Measurements from ENCODE around the gene DOCK7. TPM values are rescaled to one million over a fixed set of nuclear protein-coding genes. Genes with fewer than 3 reads are reported as not detected.
"Not testable (repeated sequence)": the region's sequence is repeated elsewhere in the genome, so short reads cannot be mapped to it uniquely, and the experiment has no call there.

DOCK7 gene
- total RNA-seq, 1 donor from 2014 or later: 13.4 TPM

DNA sequence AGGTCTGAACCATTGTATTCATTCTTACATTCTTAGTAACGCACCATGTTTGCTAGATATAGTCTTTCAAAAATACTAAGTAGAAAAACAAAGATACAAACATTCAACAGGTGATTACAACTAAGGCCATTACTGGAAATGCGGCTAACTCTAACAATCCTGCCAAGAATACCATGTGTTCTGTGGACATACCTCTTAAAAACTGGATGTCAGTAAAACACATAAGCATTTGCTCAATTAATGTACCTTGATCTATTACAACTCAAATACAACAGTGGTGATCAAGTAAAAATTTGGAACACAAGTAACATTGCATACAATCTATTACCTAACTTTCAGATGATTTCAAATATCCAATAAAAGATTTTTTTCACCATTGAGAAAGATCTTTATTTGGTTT lies 75.4 kb downstream of the DOCK7 start:
- ATAC-seq (ENCODE audit: low read depth) (no peak), DNase-seq (no peak)
- no peak overlapping the region for H3K4me3 Mint-ChIP-seq
- peaks cover 2% of the 10 kb centered on the region for H3K36me3 Mint-ChIP-seq (ENCODE audit: low read depth)
- TF ChIP-seq, protein P1, sequence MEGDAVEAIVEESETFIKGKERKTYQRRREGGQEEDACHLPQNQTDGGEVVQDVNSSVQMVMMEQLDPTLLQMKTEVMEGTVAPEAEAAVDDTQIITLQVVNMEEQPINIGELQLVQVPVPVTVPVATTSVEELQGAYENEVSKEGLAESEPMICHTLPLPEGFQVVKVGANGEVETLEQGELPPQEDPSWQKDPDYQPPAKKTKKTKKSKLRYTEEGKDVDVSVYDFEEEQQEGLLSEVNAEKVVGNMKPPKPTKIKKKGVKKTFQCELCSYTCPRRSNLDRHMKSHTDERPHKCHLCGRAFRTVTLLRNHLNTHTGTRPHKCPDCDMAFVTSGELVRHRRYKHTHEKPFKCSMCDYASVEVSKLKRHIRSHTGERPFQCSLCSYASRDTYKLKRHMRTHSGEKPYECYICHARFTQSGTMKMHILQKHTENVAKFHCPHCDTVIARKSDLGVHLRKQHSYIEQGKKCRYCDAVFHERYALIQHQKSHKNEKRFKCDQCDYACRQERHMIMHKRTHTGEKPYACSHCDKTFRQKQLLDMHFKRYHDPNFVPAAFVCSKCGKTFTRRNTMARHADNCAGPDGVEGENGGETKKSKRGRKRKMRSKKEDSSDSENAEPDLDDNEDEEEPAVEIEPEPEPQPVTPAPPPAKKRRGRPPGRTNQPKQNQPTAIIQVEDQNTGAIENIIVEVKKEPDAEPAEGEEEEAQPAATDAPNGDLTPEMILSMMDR (IDR thresholded peaks at IDR 0.05): no peak
- no peaks in the 10 kb centered on the region for H3K9me3 Mint-ChIP-seq
- peaks cover 20% of the 10 kb centered on the region for H3K4me1 Mint-ChIP-seq
- CTCF ChIA-PET: interaction anchor here (0.9 to 1.3 kb wide), 2 partner anchors 20 to 134 kb away, joined by 3 to 4 read pairs; no protein-coding TSS in a partner anchor
- POLR2A ChIA-PET: interaction anchor here (1.1 kb wide), 1 partner anchor 177 kb away, joined by 3 read pairs; no protein-coding TSS in a partner anchor
- no peaks in the 10 kb centered on the region for H3K27me3 Mint-ChIP-seq
- intact Hi-C loops (cut with micrococcal nuclease): loop anchor here (5.0 kb wide), 2 partner anchors 75 to 175 kb away; partner anchors contain the start of genes DOCK7 and USP1
- H3K27ac Mint-ChIP-seq: no peak overlapping the region

DNA sequence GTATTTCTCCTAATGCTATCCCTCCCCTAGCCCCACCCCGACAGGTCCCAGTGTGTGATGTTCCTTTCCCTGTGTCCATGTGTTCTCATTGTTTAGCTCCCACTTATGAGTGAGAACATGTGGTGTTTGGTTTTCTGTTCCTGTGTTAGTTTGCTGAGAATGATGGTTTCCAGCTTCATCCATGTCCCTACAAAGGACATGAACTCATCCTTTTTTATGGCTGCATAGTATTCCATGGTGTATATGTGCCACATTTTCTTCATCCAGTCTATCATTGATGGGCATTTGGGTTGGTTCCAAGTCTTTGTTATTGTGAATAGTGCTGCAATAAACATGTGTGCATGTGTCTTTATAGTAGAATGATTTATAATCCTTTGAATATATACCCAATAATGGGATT lies 77.6 kb downstream of the DOCK7 start:
- H3K4me3 Mint-ChIP-seq; H3K9me3 Mint-ChIP-seq; H3K27me3 Mint-ChIP-seq; H3K36me3 Mint-ChIP-seq (ENCODE audit: low read depth); ATAC-seq (ENCODE audit: low read depth); CTCF ChIA-PET; H3K27ac Mint-ChIP-seq; DNase-seq: not testable (repeated sequence)
- H3K4me1 Mint-ChIP-seq: peaks cover 20% of the 10 kb centered on the region
- intact Hi-C loops (cut with micrococcal nuclease): loop anchor here (5.0 kb wide), 2 partner anchors 77 to 173 kb away; partner anchors contain the start of genes DOCK7 and USP1
- POLR2A ChIA-PET: interaction anchor here (1.6 kb wide), 1 partner anchor 15 kb away, joined by 4 read pairs; no protein-coding TSS in a partner anchor

DNA sequence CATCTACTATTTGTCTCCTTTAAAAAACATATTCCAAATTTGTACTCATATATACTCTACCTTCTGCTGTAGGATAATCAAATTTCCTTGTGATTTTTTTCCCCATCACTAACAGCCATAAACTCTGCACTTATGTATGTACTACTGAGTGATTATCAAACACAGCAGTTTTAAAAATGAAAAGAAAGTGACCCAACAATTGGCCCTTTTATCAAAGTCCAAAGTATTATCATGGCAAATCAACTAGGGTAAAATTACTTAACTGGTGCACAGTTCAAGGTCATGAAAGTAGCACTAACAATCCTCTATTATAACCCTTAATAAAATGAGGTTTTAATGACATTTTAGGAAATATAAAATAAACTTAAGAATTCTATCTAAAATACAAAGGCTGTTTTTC lies 79.3 kb downstream of the DOCK7 start:
- Mint-ChIP-seq H3K4me3 (no peak overlapping the region), H3K4me1 (peaks cover 17% of the 10 kb centered on the region), H3K27me3 (no peaks in the 10 kb centered on the region), H3K36me3 (ENCODE audit: low read depth) (no peaks in the 10 kb centered on the region), H3K9me3 (no peaks in the 10 kb centered on the region), H3K27ac (no peak overlapping the region)
- no peak for ATAC-seq (ENCODE audit: low read depth)
- TF ChIP-seq, protein P1 (IDR thresholded peaks at IDR 0.05): no peak
- POLR2A ChIA-PET: no interaction called here
- DNase-seq: no peak
- CTCF ChIA-PET: no interaction called here
- intact Hi-C loops (cut with micrococcal nuclease): no loop called here

DNA sequence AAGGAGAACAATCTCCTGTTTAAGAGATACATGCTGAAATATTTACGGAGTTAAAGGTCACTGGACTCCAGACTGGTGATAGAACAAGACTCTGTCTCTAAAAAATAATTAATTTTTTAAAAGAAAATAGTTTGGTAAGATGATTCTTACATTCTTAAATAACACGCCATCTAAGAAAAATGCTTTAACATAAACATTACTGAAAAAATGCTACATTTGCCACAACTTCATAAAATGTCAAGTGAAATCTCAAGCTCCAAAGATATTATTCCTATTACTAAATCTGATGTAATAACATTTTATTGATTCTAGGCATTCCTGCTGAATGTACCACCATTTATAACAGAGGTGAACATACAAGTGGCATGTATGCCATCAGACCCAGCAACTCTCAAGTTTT lies 86.7 kb downstream of the DOCK7 start:
- H3K9me3 Mint-ChIP-seq: no peaks in the 10 kb centered on the region
- no peak overlapping the region for H3K27ac Mint-ChIP-seq
- H3K36me3 Mint-ChIP-seq (ENCODE audit: low read depth): no peaks in the 10 kb centered on the region
- intact Hi-C loops (cut with micrococcal nuclease): no loop called here
- TF ChIP-seq, protein P1 (IDR thresholded peaks at IDR 0.05): no peak
- H3K4me1 Mint-ChIP-seq: no peaks in the 10 kb centered on the region
- no peak for ATAC-seq (ENCODE audit: low read depth)
- no peak for DNase-seq
- POLR2A ChIA-PET: no interaction called here
- CTCF ChIA-PET: no interaction called here
- H3K4me3 Mint-ChIP-seq: no peak overlapping the region
- no peaks in the 10 kb centered on the region for H3K27me3 Mint-ChIP-seq

DNA sequence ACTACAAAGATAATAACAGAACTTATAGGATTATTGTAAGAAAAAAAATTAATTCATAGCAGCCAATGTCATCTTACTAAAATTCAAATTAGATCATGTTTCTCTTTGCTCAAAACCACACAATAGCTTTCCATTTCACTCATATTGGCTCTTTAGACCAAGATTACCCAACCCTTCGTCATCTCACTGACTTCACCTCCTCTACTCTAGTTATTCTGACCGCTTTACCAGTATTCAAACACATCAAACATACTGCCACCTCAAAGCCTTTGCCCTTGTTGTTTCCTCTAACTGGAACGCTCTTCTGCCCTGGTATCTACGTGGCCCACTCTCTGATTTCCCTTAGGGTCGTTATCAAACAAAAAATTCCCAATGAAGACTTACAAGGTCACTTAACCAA lies 89.1 kb downstream of the DOCK7 start:
- ChIA-PET POLR2A (interaction anchor here (0.6 kb wide), 1 partner anchor 35 kb away, joined by 7 read pairs; no protein-coding TSS in a partner anchor), CTCF (no interaction called here)
- no peak overlapping the region for H3K27ac Mint-ChIP-seq
- no peak for DNase-seq
- ATAC-seq (ENCODE audit: low read depth): no peak
- no peaks in the 10 kb centered on the region for H3K27me3 Mint-ChIP-seq
- H3K4me3 Mint-ChIP-seq: no peak overlapping the region
- intact Hi-C loops (cut with micrococcal nuclease): no loop called here
- H3K9me3 Mint-ChIP-seq: no peaks in the 10 kb centered on the region
- H3K4me1 Mint-ChIP-seq: no peaks in the 10 kb centered on the region
- no peaks in the 10 kb centered on the region for H3K36me3 Mint-ChIP-seq (ENCODE audit: low read depth)
- TF ChIP-seq, protein P1 (IDR thresholded peaks at IDR 0.05): no peak

DNA sequence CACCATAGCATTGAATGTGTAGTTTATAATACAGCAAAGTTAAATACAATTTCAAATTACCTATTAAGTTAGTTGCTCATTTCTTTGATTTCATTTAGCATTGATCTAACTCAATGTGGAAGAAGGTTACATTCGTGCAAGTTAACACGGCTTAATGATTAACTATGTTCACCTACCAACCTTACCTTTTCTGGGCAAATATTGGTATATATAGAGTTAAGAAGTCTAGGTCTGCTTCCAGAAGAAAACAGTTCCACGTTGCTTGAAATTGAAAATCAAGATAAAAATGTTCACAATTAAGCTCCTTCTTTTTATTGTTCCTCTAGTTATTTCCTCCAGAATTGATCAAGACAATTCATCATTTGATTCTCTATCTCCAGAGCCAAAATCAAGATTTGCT lies 90.9 kb downstream of the DOCK7 start, which contains the start of gene ANGPTL3:
Gene ANGPTL3, plus strand, starts transcription at position 240 of the 400 bp plus-strand sequence. Its CDS starts 47 bp downstream, at position 287.
- Mint-ChIP-seq H3K9me3 (no peaks in the 10 kb centered on the region), H3K27ac (no peak within 1 kb of the TSS), H3K4me1 (no peaks in the 10 kb centered on the region), H3K27me3 (no peaks in the 10 kb centered on the region), H3K36me3 (ENCODE audit: low read depth) (no peaks in the 10 kb centered on the region), H3K4me3 (no peak within 1 kb of the TSS)
- ChIA-PET CTCF (no interaction called here), POLR2A (no interaction called here)
- ATAC-seq (ENCODE audit: low read depth) (no peak), DNase-seq (no peak)
- TF ChIP-seq, protein P1 (IDR thresholded peaks at IDR 0.05): no peak
- intact Hi-C loops (cut with micrococcal nuclease): no loop called here

Measured in activated B cell treated with CpG ODN at 0.5 μM for 24 hours (primary cell).